SH-SY5Y (cell line): ENCODE measurements around the gene UBE2J2.

Source experiments
- GATA2 ChIP-seq: IDR thresholded peaks from 2 replicates; pipeline ENCODE4 v1.6.1; 2011; ENCODE audit warnings: mild to moderate bottlenecking, low read depth, low read length
- GATA3 ChIP-seq: IDR thresholded peaks from 2 replicates; pipeline ENCODE4 v1.6.1; 2011; ENCODE audit warnings: low read depth, mild to moderate bottlenecking, low read length, moderate library complexity

The UBE2J2 gene

DNA sequence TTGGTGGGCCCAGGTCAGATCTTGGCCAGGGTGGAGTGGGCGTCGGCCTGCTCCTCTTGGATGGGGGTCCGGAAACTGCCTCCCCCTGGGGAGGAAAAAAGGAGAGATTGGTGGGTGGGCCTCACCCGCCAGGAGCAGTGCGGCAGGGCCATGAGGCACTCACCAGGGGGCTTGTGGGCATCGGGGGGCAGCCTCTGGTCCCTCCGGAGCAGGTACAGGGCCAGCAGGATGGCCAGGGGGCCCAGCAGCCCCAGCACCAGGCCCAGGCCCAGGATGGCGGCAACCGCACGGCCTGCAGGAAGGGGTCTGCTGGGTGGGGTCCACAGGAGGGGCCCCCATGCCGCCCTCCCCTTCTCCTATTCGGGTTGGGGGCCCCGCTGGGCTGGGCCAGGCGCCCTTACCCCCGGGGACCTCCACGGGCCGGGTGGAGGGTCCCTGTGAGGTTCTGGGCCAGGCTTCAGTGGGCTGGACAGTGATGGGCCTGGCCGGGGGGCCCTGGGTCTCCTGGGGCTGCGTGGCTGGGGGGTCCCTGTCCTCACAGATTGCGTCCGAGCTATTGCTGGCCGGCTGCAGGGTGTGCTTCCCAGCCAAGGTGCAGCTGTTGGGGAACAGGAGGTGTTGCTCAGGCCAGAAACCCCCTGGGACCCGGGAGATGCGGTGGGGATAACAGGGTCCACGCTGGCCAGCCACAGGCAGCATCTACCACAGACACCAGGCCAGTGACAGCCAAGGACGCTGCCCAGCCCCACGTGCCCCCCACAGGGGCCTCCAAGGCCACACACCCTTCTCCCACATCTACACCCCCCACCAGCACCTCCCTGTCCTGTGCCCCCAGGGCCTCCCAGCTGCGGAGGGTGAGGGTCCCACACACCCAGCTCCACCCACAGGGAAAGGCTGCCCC is 61.9 kb downstream of the UBE2J2 start:
- TF ChIP-seq GATA3 (no peak), GATA2 (no peak)

DNA sequence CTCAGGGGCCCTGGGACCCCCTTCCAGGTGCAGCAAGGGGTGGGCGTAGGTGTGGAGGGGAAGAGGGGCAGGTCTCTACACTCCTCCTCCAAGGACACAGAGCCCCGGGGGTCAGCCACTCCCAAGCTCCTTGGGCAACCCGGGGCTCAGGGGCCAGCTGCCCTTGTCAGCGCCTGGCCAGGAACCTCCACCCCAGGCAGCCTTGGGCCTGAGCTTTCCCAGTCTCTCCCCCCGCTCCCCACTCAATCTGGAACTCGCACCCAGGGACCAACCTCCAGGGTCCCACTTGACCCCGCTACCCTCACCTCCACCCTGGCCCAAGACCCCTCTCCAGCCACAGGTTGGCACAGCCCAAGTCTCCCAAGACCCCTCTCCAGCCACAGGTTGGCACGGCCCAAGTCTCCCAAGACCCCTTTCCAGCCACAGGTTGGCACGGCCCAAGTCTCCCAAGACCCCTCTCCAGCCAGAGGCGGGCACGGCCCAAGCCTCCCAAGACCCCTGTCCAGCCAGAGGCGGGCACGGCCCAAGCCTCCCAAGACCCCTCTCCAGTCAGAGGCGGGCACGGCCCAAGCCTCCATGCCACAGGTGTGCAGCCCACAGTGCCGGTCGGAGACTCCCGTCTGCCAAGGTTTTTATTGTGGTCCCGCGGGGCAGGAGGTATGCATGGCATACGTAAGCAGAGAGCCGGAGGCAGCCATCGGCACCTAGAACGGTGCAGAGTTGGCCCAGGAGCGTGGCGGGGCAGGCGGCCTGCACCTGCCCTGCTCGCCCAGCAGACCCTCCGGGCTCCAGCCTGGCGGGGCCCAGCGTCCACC is 62.7 kb downstream of the UBE2J2 start:
- TF ChIP-seq GATA3 = no peak

DNA sequence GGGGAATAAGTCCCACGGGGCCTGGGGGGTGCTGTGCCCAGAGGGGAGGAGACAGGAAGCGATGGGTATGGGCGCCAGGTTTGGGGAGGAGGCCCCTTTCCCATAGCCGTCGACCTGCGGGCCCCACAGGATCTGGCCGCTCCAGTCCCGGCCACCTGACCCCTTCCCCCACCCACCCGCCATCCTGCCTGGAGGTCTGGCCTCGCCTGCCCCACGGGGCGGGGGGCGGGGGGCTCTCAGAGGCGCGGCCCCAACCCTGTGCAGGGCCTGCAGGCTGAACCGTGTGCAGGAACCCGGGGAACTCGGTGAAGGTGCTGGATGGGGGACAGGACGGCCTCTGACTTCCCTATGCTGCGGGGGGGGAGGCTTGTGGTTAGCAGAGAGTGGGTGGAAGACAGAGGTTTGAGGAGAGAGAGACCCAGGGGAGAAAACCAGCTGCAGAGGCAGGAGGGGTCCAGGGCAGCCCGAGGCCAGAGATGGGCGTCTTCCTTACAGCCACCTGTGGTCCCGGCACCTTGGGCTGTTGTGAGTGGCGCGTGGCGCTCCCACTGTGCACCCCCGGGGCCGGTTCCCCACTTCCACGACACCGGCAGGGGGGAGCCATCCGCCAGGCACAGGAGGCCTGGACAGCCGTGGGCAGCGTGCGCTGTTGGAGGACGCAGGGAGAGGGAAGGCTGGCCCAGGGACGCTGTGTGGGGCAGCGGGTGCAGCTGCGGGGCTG is 64.8 kb downstream of the UBE2J2 start:
- TF ChIP-seq GATA3 (no peak), GATA2 (no peak)

DNA sequence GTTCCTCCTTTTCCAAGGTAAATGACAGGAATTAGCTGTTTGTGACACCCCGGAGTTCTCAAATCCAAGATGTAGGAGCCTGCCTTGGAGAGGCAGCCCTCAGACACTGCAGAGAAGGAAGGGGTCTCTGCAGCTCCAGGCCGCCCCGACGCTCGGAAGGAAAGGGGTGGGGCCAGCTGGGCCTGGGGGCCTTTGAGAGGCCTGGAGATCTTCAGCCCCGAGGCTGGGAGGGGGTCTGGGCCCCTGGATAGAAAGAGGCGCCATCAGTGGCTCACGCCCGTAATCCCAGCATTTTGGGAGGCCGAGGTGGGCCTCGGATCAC is 66.1 kb downstream of the UBE2J2 start:
- TF ChIP-seq GATA3 = no peak
- TF ChIP-seq GATA2 = no peak

DNA sequence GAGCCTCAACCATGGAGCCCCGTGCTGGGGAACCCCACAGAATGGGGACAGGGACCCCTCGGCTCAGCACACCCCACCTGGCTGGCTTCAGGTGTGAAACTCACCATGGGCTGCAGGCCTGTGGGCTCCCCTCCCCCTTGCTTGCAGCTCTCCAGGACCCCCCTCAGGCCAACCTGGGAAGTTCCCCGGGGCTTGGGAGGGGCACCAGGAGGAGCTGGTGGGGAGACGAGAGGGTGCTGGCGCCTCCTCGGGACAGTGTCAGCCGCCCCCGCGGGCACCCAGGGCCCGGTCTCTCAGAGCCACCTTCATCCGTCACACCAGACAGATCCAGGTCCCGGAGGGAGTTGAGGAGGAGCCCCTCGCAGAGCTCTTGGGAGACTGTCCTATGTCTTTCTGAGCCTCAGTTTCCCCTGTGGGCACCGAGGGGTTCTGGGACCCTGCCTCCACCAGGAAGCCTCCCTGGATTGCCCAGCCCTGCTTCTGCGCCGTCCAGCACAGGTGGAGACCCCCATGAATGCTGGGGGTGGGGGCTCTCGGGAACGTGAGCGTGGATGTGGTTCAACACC is 66.6 kb downstream of the UBE2J2 start:
- TF ChIP-seq GATA3 (no peak), GATA2 (no peak)

DNA sequence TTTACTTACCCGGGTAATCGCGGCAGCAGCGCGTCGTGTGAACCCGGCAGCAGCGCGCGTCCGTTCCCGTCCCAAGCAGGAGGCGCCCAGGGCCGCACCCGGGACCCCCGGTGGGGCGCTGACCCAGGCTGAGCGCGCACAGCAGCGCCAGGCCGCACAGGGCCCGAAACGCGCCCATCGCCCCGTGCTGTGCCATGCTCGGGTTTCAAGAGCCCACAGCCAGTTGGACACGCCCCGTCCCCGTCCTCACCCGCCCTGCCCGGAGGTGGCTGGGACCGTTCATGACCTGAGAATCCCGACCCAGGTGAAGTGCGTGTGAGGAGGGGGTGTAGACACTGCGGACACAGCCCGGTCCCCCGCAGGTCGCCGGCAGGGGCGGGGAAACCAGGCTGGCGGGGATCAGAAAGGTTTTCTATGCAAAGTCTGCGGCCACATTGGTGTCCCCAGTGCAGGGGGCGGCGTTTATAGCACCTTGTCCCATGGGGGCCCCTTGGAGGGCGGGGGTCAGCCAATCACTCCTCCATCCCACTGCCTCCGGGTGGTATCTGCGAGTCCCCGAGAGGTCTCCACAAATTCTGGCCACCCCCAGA is 67.2 kb downstream of the UBE2J2 start, which contains the start of gene TNFRSF18:
Gene TNFRSF18 (minus strand): TSS at position 217 of the 590 bp plus-strand sequence. CDS start 21 bp downstream, at position 196.
- TF ChIP-seq GATA3 (no peak), GATA2 (no peak)

DNA sequence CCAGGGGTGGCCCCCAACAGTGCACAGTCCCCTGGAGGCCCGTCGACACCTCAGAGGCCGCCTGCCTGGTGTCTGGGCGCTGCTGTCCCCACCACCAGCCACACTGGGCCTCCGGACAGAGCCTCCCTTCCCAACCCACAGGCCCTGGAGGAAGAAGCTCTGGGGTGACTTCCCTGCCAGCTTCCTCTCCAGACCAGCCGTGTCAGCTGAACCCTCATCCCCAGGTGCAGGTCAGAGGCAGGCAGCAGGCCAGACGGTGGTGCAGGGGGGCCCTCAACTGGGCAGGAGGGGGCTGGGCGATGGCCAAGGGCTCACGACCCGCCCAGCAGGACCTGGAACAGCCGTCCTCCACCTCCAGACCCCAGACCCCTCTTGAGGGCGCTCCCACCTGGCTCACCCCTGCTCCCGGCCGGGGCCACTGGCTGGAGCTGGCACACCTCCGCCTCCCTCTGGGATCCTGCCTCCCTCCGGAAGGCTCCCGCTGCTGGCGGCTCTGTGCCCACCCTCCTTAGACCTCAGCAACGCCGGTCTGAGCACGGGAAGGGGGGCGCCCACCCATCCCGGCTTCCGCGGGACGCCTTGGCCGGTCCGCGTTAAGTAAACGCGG is 67.8 kb downstream of the UBE2J2 start:
- TF ChIP-seq GATA2 = no peak
- TF ChIP-seq GATA3 = no peak

DNA sequence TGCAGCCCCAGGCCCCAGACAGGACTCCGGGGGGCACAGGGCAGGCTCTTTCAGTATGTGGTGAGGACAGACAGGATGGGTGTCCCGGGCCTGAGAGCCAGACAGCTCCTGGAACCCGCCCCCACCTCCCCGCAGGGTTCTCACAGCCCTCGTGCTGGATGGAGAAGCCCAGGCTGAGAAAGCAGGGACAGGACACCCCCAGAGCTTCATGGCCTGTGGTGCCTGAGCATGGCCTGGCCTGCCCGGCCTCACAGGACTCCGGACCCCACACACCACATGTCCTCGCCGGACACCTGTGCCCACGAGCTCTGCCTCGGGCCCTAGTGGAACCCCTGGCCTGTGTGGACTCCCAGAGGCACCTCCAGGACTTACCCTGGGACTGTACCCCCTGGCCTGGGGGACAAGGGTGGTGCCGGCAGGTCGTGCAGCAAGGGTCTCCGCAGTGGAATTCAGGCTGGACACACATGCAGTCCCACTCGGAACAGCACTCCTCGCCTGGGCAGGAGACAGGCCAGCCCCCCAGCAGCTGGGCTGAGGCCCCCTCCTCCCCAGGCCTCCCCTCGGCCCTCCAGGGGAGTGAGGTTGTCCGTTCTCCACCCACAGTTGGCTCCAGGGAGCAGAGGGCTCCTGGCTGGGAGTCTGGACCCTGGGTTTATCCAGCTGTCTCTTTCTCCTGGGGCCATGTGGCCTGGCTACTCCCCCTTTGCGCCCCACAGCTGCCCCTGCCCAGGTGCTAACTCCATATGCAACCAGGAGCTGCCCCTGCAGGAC is 68.5 kb downstream of the UBE2J2 start:
- TF ChIP-seq GATA2 (no peak), GATA3 (no peak)

DNA sequence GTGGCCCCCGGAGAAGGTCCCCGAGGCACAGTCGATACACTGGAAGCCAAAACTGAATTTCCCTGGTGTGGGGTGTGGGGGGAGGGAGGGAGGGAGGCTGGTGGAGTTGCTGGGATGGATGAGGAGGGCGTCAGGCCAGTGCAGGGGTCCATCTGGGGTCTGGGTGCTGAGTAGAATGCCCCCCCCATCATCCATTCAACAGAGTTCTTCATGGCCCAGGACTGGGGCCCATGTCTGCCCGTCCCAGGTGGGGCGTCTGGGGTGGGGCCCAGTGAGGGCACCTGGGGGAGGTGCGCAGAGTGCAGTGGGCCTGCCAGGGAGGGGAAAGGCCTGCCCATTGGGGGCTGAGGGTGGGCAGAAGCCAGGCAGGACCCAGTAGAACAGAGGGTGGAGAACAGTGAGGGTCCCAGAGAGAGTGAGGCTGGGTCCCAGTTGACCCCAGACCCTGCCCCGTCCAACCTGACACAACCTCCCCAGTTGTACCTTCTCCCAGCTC is 69.2 kb downstream of the UBE2J2 start:
- TF ChIP-seq GATA3 (no peak), GATA2 (no peak)
